Activated gamma-delta T cell (primary cell): ENCODE data around the gene CRADD.

Experiments used
- DNase-seq: peaks from one replicate; lab custom pipeline; 2025; lab: John Stamatoyannopoulos, UW

Gene CRADD

DNA sequence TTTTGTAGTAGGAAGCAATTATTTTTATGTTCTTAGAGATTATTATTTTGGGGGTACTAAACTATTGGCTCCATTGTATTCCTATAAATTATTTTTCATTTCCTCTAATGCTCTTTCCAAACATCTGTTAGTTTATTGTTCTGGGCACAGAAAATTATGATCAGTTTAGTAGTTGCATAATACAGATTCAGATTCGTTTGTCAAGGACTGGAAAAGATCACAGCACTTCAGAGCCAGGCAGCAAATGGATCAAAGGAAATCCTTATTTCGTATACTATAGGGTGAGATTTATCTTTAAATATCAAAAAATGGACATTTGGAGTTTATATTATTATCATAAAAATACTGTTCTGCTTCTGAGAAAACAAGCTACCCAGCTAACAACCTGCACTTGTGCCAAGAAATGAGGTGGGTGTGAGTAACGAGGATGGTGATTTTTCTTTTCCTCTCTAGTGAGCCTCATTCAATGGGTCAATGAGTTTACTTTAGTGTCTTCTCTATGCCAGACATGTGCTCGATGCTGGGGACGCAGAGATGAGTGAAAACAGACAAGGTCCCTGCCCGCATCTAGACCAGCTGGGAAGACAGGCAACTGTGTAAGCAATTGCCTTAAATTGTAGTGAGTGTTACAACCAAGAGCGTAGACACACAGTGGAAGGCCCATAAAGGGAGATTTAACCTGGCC lies 262.6 kb downstream of the CRADD start:
- no peak for DNase-seq

DNA sequence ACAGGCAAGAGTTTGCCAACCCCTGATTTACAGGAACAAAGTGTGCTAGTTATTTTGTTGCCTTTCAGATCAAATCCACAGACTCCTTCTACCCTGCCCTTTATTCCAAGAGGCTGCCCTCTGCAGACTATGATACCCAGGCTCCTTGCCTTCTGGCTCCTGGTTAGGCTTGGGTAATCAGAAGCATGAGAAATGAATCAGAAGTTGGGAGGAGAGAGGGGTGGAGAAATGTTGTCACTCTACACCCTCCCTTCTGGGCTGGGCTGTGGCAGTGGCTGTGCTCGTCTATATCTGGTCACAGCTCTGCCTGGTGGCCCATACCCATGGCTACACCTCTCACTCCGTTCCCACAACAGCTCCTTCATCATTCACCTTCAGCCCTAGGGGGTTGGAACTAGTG lies 266.6 kb downstream of the CRADD start:
- DNase-seq, result no peak

DNA sequence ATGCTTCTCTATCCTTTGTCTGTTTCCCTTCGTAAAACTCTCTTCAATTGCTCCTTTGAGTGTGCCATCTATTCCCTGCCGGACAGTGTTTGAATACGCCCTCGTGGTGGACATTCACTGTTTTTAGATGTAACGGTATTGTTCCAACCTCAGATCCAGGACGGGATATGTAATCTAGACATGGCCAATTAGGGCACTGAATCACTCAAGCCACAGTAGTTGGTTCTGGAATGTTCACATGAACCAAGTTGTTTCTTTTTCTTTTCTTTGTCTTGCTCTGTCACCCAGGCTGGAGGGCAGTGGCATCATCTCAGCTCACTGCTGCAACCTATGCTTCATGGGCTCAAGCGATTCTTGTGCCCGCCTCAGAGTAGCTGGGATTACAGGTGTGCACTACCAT lies 267.0 kb downstream of the CRADD start:
- no peak for DNase-seq
